ENCODE data around the gene TRDN.

TRDN gene

GRCh38 chr6:123176706-123177105 lies 460.0 kb downstream of the TRDN start:
- DNase-seq (ENCODE audit: low read depth), result no peak
- H3K4me3 ChIP-seq (replicated peaks; ENCODE audit: low read depth, low read length), result no peak overlapping the region
- TF ChIP-seq CTCF (IDR thresholded peaks at IDR 0.05; ENCODE audit: low read length, missing control alignments), result no peak

DNA sequence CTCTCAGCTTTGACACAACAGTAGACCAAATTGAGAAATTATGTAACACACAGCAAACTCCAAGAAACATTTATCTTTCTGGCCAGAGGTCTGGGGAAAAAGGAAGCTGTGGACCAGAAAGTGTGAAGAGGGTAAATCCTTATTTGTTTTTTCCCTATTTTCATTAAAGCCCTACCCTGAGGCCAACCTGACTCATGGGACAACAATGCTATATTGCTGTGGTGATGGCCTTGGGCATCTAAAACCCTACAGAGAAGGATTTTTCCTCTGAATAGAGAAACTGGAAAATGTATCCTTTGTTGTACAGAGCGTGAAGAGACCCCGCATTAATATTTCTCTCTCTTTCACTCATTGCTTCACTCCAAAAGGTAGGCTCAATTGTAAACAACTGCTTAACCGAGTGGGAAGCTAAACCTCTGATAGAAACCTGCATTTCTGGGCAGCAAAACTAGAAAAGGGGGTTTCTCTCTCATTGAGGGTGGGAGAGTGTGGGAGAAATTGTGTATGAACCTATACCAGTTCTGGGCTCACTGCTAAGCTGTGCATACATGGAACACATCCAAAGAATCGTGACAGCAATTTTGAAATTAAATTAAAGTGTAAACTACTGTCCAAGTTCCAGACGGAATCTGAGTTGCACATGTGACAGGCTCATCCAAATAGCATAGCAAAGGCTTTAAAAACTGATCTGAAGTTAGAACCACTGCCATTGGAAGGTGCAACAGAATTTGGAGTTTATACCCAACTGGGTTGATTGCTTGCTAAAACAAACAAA lies 465.2 kb downstream of the TRDN start:
- no peak for DNase-seq (ENCODE audit: low read depth)

DNA sequence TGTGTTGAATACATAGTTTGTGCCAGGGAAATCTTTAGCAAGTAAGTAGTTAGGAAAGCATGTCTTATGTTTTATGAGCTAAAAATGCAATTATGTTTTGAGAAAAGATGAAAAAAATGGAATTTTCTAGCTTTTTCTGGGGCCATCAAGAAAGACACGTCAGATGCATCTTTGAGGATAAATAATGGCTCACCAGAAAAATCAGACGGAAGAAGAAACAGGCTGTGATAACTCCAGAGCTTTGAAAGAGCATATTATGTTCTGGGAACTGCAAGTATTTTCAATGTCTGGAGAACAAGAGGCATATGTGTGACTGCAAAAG lies 467.0 kb downstream of the TRDN start:
- H3K4me3 ChIP-seq (replicated peaks; ENCODE audit: low read depth, low read length), result no peak overlapping the region
- DNase-seq (ENCODE audit: low read depth), result no peak
- no peak for TF ChIP-seq CTCF (IDR thresholded peaks at IDR 0.05; ENCODE audit: low read length, missing control alignments)

More for the DNA sequence above, 465.2 kb downstream of the TRDN start:
- no peak overlapping the region for H3K4me3 ChIP-seq (replicated peaks; ENCODE audit: low read depth, low read length)
- TF ChIP-seq CTCF (IDR thresholded peaks at IDR 0.05; ENCODE audit: low read length, missing control alignments), result no peak

DNA sequence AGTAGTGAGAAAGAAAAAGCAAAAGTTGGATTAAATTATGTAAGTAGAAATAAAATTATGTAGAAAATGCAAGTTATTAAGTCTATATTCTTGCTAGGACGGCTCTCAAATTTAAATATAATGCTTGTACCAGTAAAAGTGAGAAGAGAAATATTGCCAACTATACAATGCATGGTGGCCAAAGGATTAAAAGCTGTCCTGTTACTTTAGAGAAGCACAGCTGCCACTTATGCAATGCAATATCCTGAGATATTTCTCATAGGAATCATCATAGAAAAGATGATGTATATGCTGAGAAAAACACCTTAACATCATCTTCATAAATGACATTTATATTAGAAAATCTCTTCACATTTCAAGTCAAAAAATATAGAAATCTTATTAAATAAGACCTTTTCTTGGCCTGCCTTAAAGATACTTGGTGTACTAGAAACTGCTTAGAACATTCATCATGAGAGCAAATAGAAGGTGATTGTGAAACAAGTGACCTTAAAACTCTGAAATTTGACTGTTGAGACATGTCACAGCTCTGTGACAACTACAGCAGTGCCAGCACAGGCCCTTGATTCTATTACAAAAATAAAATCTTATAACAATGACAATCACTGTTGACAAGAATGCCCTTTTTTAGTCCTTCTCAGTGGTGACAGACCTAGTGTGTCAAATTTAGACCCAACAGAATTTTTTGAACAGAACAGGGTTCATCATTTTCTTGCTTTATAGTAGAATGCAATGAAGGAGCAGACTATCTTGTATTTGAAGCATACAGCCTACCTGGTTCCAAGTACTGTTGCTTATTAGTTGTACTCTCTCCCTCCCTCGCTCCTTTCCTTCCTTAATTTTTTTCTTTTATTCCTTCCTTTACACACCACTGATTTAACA lies 467.6 kb downstream of the TRDN start:
- no peak for TF ChIP-seq CTCF (IDR thresholded peaks at IDR 0.05; ENCODE audit: low read length, missing control alignments)
- H3K4me3 ChIP-seq (replicated peaks; ENCODE audit: low read depth, low read length), result no peak overlapping the region
- DNase-seq (ENCODE audit: low read depth), result no peak

- no peak for DNase-seq (ENCODE audit: low read depth)
- H3K4me3 ChIP-seq (replicated peaks; ENCODE audit: low read depth, low read length), result no peak overlapping the region
- TF ChIP-seq CTCF (IDR thresholded peaks at IDR 0.05; ENCODE audit: low read length, missing control alignments), result no peak
Observed at GRCh38 chr6:123168466-123168865, 468.3 kb downstream of the TRDN start.

Data from fibroblast of pulmonary artery (primary cell).